ENCODE data around the gene ITM2B. TPM values are rescaled to one million over a fixed set of nuclear protein-coding genes. Genes with fewer than 3 reads are reported as not detected.

Gene ITM2B
- total and polyA plus RNA-seq, 4 donors = 114 to 379 (median 202) TPM

DNA sequence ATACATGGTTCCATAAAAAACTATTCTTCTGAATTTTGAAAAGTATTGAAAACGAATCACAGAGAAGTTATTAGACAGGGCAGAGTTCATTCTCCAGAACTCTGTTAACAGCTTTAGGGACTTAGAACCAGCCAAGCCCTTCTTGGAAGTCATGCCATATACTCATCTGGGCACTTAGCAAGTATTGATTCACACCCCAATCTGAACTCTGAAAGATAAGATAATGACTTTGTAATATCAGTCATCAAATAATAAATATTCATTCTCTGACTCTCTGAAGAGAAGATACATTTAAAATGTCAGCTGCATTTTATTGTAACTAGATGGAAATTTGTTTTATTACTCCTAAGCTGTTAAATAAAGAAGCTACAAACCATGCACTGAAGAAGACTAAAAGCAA is 43.8 kb upstream of the ITM2B start:
- TF ChIP-seq TAF1 (conservative IDR thresholded peaks at IDR 0.05) = no peak
- TF ChIP-seq FOXA1 (IDR thresholded peaks at IDR 0.05) = no peak
- TF ChIP-seq EGR1 (IDR thresholded peaks at IDR 0.05; ENCODE audit: low read depth in 2 of 2) = no peak
- TF ChIP-seq NR2F2 (IDR thresholded peaks at IDR 0.05) = no peak
- TF ChIP-seq, protein P1, sequence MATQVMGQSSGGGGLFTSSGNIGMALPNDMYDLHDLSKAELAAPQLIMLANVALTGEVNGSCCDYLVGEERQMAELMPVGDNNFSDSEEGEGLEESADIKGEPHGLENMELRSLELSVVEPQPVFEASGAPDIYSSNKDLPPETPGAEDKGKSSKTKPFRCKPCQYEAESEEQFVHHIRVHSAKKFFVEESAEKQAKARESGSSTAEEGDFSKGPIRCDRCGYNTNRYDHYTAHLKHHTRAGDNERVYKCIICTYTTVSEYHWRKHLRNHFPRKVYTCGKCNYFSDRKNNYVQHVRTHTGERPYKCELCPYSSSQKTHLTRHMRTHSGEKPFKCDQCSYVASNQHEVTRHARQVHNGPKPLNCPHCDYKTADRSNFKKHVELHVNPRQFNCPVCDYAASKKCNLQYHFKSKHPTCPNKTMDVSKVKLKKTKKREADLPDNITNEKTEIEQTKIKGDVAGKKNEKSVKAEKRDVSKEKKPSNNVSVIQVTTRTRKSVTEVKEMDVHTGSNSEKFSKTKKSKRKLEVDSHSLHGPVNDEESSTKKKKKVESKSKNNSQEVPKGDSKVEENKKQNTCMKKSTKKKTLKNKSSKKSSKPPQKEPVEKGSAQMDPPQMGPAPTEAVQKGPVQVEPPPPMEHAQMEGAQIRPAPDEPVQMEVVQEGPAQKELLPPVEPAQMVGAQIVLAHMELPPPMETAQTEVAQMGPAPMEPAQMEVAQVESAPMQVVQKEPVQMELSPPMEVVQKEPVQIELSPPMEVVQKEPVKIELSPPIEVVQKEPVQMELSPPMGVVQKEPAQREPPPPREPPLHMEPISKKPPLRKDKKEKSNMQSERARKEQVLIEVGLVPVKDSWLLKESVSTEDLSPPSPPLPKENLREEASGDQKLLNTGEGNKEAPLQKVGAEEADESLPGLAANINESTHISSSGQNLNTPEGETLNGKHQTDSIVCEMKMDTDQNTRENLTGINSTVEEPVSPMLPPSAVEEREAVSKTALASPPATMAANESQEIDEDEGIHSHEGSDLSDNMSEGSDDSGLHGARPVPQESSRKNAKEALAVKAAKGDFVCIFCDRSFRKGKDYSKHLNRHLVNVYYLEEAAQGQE (IDR thresholded peaks at IDR 0.05) = no peak
- no peak for TF ChIP-seq FOXA2 (IDR thresholded peaks at IDR 0.05)
- no peak for TF ChIP-seq RAD21 (IDR thresholded peaks at IDR 0.05)
- TF ChIP-seq, protein P2, sequence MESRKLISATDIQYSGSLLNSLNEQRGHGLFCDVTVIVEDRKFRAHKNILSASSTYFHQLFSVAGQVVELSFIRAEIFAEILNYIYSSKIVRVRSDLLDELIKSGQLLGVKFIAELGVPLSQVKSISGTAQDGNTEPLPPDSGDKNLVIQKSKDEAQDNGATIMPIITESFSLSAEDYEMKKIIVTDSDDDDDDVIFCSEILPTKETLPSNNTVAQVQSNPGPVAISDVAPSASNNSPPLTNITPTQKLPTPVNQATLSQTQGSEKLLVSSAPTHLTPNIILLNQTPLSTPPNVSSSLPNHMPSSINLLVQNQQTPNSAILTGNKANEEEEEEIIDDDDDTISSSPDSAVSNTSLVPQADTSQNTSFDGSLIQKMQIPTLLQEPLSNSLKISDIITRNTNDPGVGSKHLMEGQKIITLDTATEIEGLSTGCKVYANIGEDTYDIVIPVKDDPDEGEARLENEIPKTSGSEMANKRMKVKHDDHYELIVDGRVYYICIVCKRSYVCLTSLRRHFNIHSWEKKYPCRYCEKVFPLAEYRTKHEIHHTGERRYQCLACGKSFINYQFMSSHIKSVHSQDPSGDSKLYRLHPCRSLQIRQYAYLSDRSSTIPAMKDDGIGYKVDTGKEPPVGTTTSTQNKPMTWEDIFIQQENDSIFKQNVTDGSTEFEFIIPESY (IDR thresholded peaks at IDR 0.05) = no peak
- no peak for TF ChIP-seq SP1 (IDR thresholded peaks at IDR 0.05)
- no peak for TF ChIP-seq HNF4G (IDR thresholded peaks at IDR 0.05)
- TF ChIP-seq, protein P3, sequence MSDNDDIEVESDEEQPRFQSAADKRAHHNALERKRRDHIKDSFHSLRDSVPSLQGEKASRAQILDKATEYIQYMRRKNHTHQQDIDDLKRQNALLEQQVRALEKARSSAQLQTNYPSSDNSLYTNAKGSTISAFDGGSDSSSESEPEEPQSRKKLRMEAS (IDR thresholded peaks at IDR 0.05) = no peak
- TF ChIP-seq, protein P4, sequence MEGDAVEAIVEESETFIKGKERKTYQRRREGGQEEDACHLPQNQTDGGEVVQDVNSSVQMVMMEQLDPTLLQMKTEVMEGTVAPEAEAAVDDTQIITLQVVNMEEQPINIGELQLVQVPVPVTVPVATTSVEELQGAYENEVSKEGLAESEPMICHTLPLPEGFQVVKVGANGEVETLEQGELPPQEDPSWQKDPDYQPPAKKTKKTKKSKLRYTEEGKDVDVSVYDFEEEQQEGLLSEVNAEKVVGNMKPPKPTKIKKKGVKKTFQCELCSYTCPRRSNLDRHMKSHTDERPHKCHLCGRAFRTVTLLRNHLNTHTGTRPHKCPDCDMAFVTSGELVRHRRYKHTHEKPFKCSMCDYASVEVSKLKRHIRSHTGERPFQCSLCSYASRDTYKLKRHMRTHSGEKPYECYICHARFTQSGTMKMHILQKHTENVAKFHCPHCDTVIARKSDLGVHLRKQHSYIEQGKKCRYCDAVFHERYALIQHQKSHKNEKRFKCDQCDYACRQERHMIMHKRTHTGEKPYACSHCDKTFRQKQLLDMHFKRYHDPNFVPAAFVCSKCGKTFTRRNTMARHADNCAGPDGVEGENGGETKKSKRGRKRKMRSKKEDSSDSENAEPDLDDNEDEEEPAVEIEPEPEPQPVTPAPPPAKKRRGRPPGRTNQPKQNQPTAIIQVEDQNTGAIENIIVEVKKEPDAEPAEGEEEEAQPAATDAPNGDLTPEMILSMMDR (IDR thresholded peaks at IDR 0.05; ENCODE audit: low read depth, low read length, missing input control) = no peak
- no peak for TF ChIP-seq HNF4A (conservative IDR thresholded peaks at IDR 0.05)
- TF ChIP-seq GABPA (IDR thresholded peaks at IDR 0.05 in 1 of 2, conservative IDR thresholded peaks at IDR 0.05 in 1 of 2) = no peak
- TF ChIP-seq JUND (IDR thresholded peaks at IDR 0.05) = no peak
- TF ChIP-seq YY1 (IDR thresholded peaks at IDR 0.05) = no peak
- TF ChIP-seq RXRA (IDR thresholded peaks at IDR 0.05) = no peak
- TF ChIP-seq, protein P5, sequence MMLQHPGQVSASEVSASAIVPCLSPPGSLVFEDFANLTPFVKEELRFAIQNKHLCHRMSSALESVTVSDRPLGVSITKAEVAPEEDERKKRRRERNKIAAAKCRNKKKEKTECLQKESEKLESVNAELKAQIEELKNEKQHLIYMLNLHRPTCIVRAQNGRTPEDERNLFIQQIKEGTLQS (IDR thresholded peaks at IDR 0.05) = no peak
- Histone ChIP-seq H3K27me3 (ENCODE audit: control insufficient read depth in 4 of 4, insufficient read depth in 4 of 4, low read length in 3 of 4) (no peaks in the 10 kb centered on the region), H3K4me3 (ENCODE audit: low read depth in 1 of 3, low read length in 3 of 3) (no peak overlapping the region), H3K9ac (ENCODE audit: low read depth in 1 of 2, low read length in 2 of 2) (no peak overlapping the region), H3K4me1 (ENCODE audit: control insufficient read depth in 4 of 4, insufficient read depth in 4 of 4, low read length in 3 of 4) (peaks cover 0 to 1% (median 0%) of the 10 kb centered on the region in 4 donors), H3K27ac (ENCODE audit: low read depth in 1 of 2, low read length in 2 of 2) (no peak overlapping the region), H3K9me3 (ENCODE audit: control insufficient read depth in 4 of 4, low read length in 3 of 4) (no peaks in the 10 kb centered on the region), H3K36me3 (ENCODE audit: control insufficient read depth in 4 of 4, insufficient read depth in 3 of 4, low read depth in 1 of 4, low read length in 3 of 4) (no peaks in the 10 kb centered on the region)
- DNase-seq (ENCODE audit: low spot score) = no peak
- 69% methylated on average over 1 of the region's 1 CpG for WGBS
